CD4-positive, alpha-beta T cell (primary cell): ENCODE data around the gene FBXO24. TPM values are rescaled to one million over a fixed set of nuclear protein-coding genes. Genes with fewer than 3 reads are reported as not detected.
"Not testable (repeated sequence)": the region's sequence is repeated elsewhere in the genome, so short reads cannot be mapped to it uniquely, and the experiment has no call there.

ENCODE experiments used
- ATAC-seq: fragments of 200-7000 bp; cut with Tn5 transposase; one replicate; pipeline ENCODE4 v1.10.0; 2022; ENCODE audit warnings: mild to moderate bottlenecking; ENCODE audit not compliant: poor library complexity
- CTCF ChIA-PET: fragments of 350-600 bp; sonication (Branson Sonifier 250); formaldehyde crosslinking; loops from one replicate; lab custom pipeline; 2021; ENCODE audit warnings: antibody characterized with exemption, inconsistent platforms; lab: Charles Lee
- POLR2A ChIA-PET: fragments of 350-600 bp; sonication (Branson Sonifier 250); formaldehyde crosslinking; loops from one replicate; lab custom pipeline; 2021; ENCODE audit warnings: antibody characterized with exemption, inconsistent platforms; lab: Charles Lee
- DNase-seq, 14 experiments: peaks; one replicate each; pipeline ENCODE4 v3.0.0-alpha.2; 2013 to 2020; ENCODE audit warnings: mixed read lengths in 2 of 14
- H3K27ac ChIP-seq, 2 donors: one replicate each; pipeline versions ENCODE4 v1.5.1 to v1.7.0; 2013; ENCODE audit warnings: low read length in 2 of 2, low read depth in 1 of 2, mild to moderate bottlenecking in 1 of 2
- H3K27me3 ChIP-seq, 2 experiments: 1 replicate in 1 of 2; 2 replicates in 1 of 2; pipeline versions ENCODE4 v1.6.1 to v1.7.0; 2013; ENCODE audit warnings: low read length in 2 of 2, control low read depth in 1 of 2, mild to moderate bottlenecking in 1 of 2, moderate library complexity in 1 of 2; ENCODE audit not compliant: insufficient read depth in 2 of 2, control insufficient read depth in 1 of 2
- H3K36me3 ChIP-seq: one replicate; pipeline ENCODE4 v1.6.1; 2013; ENCODE audit warnings: low read length, control low read depth; ENCODE audit not compliant: insufficient read depth
- H3K4me1 ChIP-seq: one replicate; pipeline ENCODE4 v1.6.1; 2013; ENCODE audit warnings: low read length, control low read depth; ENCODE audit not compliant: insufficient read depth
- H3K4me3 ChIP-seq: one replicate; pipeline ENCODE4 v1.5.1; 2013; ENCODE audit warnings: mild to moderate bottlenecking, low read length, moderate library complexity
- H3K9me3 ChIP-seq, 2 experiments: 1 replicate in 1 of 2; 2 replicates in 1 of 2; pipeline versions ENCODE4 v1.6.1 to v1.7.0; 2013; ENCODE audit warnings: low read length in 2 of 2, mild to moderate bottlenecking in 2 of 2, control low read depth in 1 of 2, moderate library complexity in 1 of 2; ENCODE audit not compliant: control insufficient read depth in 1 of 2, insufficient read depth in 1 of 2
- H3K27ac Mint-ChIP-seq: one replicate; pipeline ENCODE4 v1.8.0; 2020; ENCODE audit warnings: mixed read lengths
- H3K27me3 Mint-ChIP-seq: one replicate; pipeline ENCODE4 v1.8.0; 2021; ENCODE audit warnings: mixed read lengths
- H3K36me3 Mint-ChIP-seq: one replicate; pipeline ENCODE4 v1.8.0; 2021; ENCODE audit warnings: low read depth, mixed read lengths
- H3K4me1 Mint-ChIP-seq: one replicate; pipeline ENCODE4 v1.8.0; 2021; ENCODE audit warnings: low read depth, mixed read lengths
- H3K4me3 Mint-ChIP-seq: one replicate; pipeline ENCODE4 v1.8.0; 2020; ENCODE audit warnings: mild to moderate bottlenecking, mixed read lengths
- H3K9me3 Mint-ChIP-seq: one replicate; pipeline ENCODE4 v1.8.0; 2020; ENCODE audit warnings: mixed read lengths
- CTCF ChIP-seq: fragments of 200-600 bp; IDR thresholded peaks from one replicate; pipeline ENCODE4 v1.8.0; 2022; ENCODE audit warnings: antibody characterized with exemption, mild to moderate bottlenecking
- intact Hi-C, 2 experiments: fragments of 100-400 bp; cut with DNase I in 1 of 2; cut with micrococcal nuclease in 1 of 2; formaldehyde crosslinking; loops; one replicate each; pipeline versions ENCODE4 v1.15.1 to v1.9.0; 2023 to 2025; cut with DNase I, micrococcal nuclease
- total RNA-seq, 174 experiments: library from RNA in 2 of 174; stranded (reverse) in 2 of 174; gene quantifications; one replicate each; pipeline ENCODE4 v1.2.3 and lab custom pipeline; 2021 to 2026

The FBXO24 gene
- total RNA-seq, 2 experiments from 2014 or later, result 0.66 to 0.78 TPM

- peaks cover 57% of the 10 kb centered on the region for H3K4me1 ChIP-seq
- CTCF ChIA-PET, result interaction anchor here (6.4 kb wide), 1 partner anchor 20 kb away, joined by 48 read pairs; no protein-coding TSS in a partner anchor
These were observed 45.9 kb upstream of the FBXO24 start for GRCh38 chr7:100540073-100540723.

GRCh38 chr7:100541309-100541708, 44.8 kb upstream of the FBXO24 start:
- POLR2A ChIA-PET, result not testable (repeated sequence)

More at GRCh38 chr7:100540073-100540723, 45.9 kb upstream of the FBXO24 start:
- Mint-ChIP-seq H3K27me3 (no peaks in the 10 kb centered on the region), H3K4me3 (peak overlapping the region; percentile 90), H3K36me3 (peaks cover 5% of the 10 kb centered on the region), H3K27ac (peak overlapping the region; percentile 50), H3K4me1 (peaks cover 62% of the 10 kb centered on the region), H3K9me3 (no peaks in the 10 kb centered on the region)
- no peak for TF ChIP-seq CTCF
- intact Hi-C loops, result loop anchor here in 1 of 2 experiments (2.0 kb wide), 1 partner anchor 19 kb away; no protein-coding TSS in a partner anchor
- Histone ChIP-seq H3K4me3 (peak overlapping the region; percentile 73), H3K27me3 (no peaks in the 10 kb centered on the region), H3K27ac (no peak overlapping the region), H3K9me3 (no peaks in the 10 kb centered on the region), H3K36me3 (no peaks in the 10 kb centered on the region)
- ATAC-seq (no peak), DNase-seq (no peak)
- POLR2A ChIA-PET, result interaction anchor here (0.9 to 2.7 kb wide), 6 partner anchors 9 to 165 kb away, joined by 3 to 32 read pairs (median 10); partner anchors contain the start of genes FBXO24, LRCH4, POP7 and PPP1R35

GRCh38 chr7:100543586-100543985, 42.5 kb upstream of the FBXO24 start:
- Mint-ChIP-seq H3K27ac (peak overlapping the region; percentile 73), H3K27me3 (no peaks in the 10 kb centered on the region), H3K9me3 (no peaks in the 10 kb centered on the region), H3K4me1 (peaks cover 89% of the 10 kb centered on the region), H3K4me3 (peak overlapping the region; percentile 73), H3K36me3 (peaks cover 17% of the 10 kb centered on the region)
- Histone ChIP-seq H3K4me1 (peaks cover 87% of the 10 kb centered on the region), H3K27me3 (no peaks in the 10 kb centered on the region), H3K4me3 (peak overlapping the region; percentile 17), H3K27ac (peak overlapping the region; percentile 51 to 84), H3K9me3 (no peaks in the 10 kb centered on the region), H3K36me3 (peaks cover under 1% of the 10 kb centered on the region)
- POLR2A ChIA-PET, result interaction anchor here (1.2 to 2.1 kb wide), 4 partner anchors 65 to 115 kb away, joined by 3 to 6 read pairs (median 4); partner anchors contain the start of genes MOSPD3, TSC22D4 and ZCWPW1
- no peak for TF ChIP-seq CTCF
- CTCF ChIA-PET, result interaction anchor here (1.2 to 6.4 kb wide), 2 partner anchors 16 to 20 kb away, joined by 4 to 48 read pairs; no protein-coding TSS in a partner anchor
- intact Hi-C loops, result no loop called here
- no peak for ATAC-seq
- no peak for DNase-seq

More at GRCh38 chr7:100541309-100541708, 44.8 kb upstream of the FBXO24 start:
- not testable (repeated sequence) for H3K9me3 ChIP-seq, DNase-seq, H3K27me3 ChIP-seq, H3K36me3 ChIP-seq, H3K9me3 Mint-ChIP-seq, ATAC-seq, H3K36me3 Mint-ChIP-seq, H3K27me3 Mint-ChIP-seq
- H3K4me3 ChIP-seq, result peak overlapping the region; percentile 15
- intact Hi-C loops, result loop anchor here in 1 of 2 experiments (2.0 kb wide), 1 partner anchor 17 kb away; no protein-coding TSS in a partner anchor
- Mint-ChIP-seq H3K4me3 (peak overlapping the region; percentile 90), H3K27ac (peak overlapping the region; percentile 73), H3K4me1 (peaks cover 73% of the 10 kb centered on the region)
- H3K27ac ChIP-seq, result peak overlapping the region in 1 of 2 donors; percentile 15
- CTCF ChIA-PET, result interaction anchor here (0.7 to 6.4 kb wide), 2 partner anchors 19 to 96 kb away, joined by 3 to 48 read pairs; no protein-coding TSS in a partner anchor
- peaks cover 69% of the 10 kb centered on the region for H3K4me1 ChIP-seq
